Parathyroid adenoma (tissue), 2 donors: ENCODE measurements around the gene DHRSX.
A peak's percentile ranks its signal among the peaks of the same experiment; 100 is the strongest.

Source experiments
- H2AFZ ChIP-seq: fragments of 300-600 bp; sonication (generic); one replicate; pipeline ENCODE4 v1.7.0; 2017; ENCODE audit warnings: antibody characterized with exemption, mild to moderate bottlenecking
- H3K27ac ChIP-seq: fragments of 300-600 bp; sonication (generic); one replicate; pipeline ENCODE4 v1.7.0; 2017
- H3K27me3 ChIP-seq: fragments of 300-600 bp; sonication (generic); one replicate; pipeline ENCODE4 v1.7.0; 2017; ENCODE audit warnings: low read length; ENCODE audit not compliant: control insufficient read depth, insufficient read depth
- H3K36me3 ChIP-seq: fragments of 300-600 bp; sonication (generic); one replicate; pipeline ENCODE4 v1.7.0; 2017; ENCODE audit warnings: low read length; ENCODE audit not compliant: control insufficient read depth, insufficient read depth
- H3K4me1 ChIP-seq: fragments of 300-600 bp; sonication (generic); one replicate; pipeline ENCODE4 v1.7.0; 2017; ENCODE audit warnings: control low read depth
- H3K4me2 ChIP-seq: fragments of 300-600 bp; sonication (generic); one replicate; pipeline ENCODE4 v1.7.0; 2017; ENCODE audit warnings: low read length
- H3K4me3 ChIP-seq: fragments of 300-600 bp; sonication (generic); one replicate; pipeline ENCODE4 v1.7.0; 2017; ENCODE audit warnings: low read depth, low read length
- H3K79me2 ChIP-seq: fragments of 300-600 bp; sonication (generic); one replicate; pipeline ENCODE4 v1.7.0; 2017; ENCODE audit warnings: control low read depth
- H3K9ac ChIP-seq: fragments of 300-600 bp; sonication (generic); one replicate; pipeline ENCODE4 v1.7.0; 2017; ENCODE audit warnings: mild to moderate bottlenecking
- H3K9me3 ChIP-seq: fragments of 300-600 bp; sonication (generic); one replicate; pipeline ENCODE4 v1.7.0; 2017; ENCODE audit warnings: low read length; ENCODE audit not compliant: control insufficient read depth
- CTCF ChIP-seq: fragments of 300-600 bp; sonication (generic); IDR thresholded peaks from one replicate; pipeline ENCODE4 v1.7.0; 2017; ENCODE audit warnings: antibody characterized with exemption, mild to moderate bottlenecking
- donor health status: primary hyperparathyroidism.

The DHRSX gene

GRCh38 chrX:2320580-2321327, 180.0 kb downstream of the DHRSX start:
- Histone ChIP-seq H3K4me3 (no peak overlapping the region), H3K27ac (peak overlapping the region; percentile 63), H3K79me2 (no peaks in the 10 kb centered on the region), H2AFZ (peak overlapping the region; percentile 33), H3K36me3 (no peaks in the 10 kb centered on the region), H3K4me1 (no peaks in the 10 kb centered on the region), H3K9ac (no peak overlapping the region), H3K4me2 (no peak overlapping the region), H3K9me3 (no peaks in the 10 kb centered on the region), H3K27me3 (no peaks in the 10 kb centered on the region)
- no peak for TF ChIP-seq CTCF

- H3K9me3 ChIP-seq = no peaks in the 10 kb centered on the region
- H3K9ac ChIP-seq = no peak overlapping the region
- H3K4me2 ChIP-seq = no peak overlapping the region
- TF ChIP-seq CTCF = no peak
- H3K4me1 ChIP-seq = peaks cover 3% of the 10 kb centered on the region
- no peaks in the 10 kb centered on the region for H3K27me3 ChIP-seq
- no peaks in the 10 kb centered on the region for H3K36me3 ChIP-seq
- H3K79me2 ChIP-seq = no peaks in the 10 kb centered on the region
- H3K4me3 ChIP-seq = no peak overlapping the region
- no peak overlapping the region for H2AFZ ChIP-seq
- peak overlapping the region; percentile 63 for H3K27ac ChIP-seq
Measured at GRCh38 chrX:2320089-2320488, 180.7 kb downstream of the DHRSX start.

- Histone ChIP-seq H3K4me1 (peaks cover 3% of the 10 kb centered on the region), H3K27ac (no peak overlapping the region), H3K9ac (no peak overlapping the region), H3K9me3 (no peaks in the 10 kb centered on the region), H3K4me2 (no peak overlapping the region), H3K79me2 (no peaks in the 10 kb centered on the region), H3K27me3 (no peaks in the 10 kb centered on the region), H3K36me3 (no peaks in the 10 kb centered on the region), H3K4me3 (no peak overlapping the region), H2AFZ (no peak overlapping the region)
- TF ChIP-seq CTCF = no peak
Measured at GRCh38 chrX:2318371-2318770, 182.4 kb downstream of the DHRSX start.

- no peaks in the 10 kb centered on the region for H3K79me2 ChIP-seq
- no peaks in the 10 kb centered on the region for H3K27me3 ChIP-seq
- TF ChIP-seq CTCF = no peak
- H3K9me3 ChIP-seq = no peaks in the 10 kb centered on the region
- H3K36me3 ChIP-seq = no peaks in the 10 kb centered on the region
- peaks cover 3% of the 10 kb centered on the region for H3K4me1 ChIP-seq
- no peak overlapping the region for H3K4me3 ChIP-seq
- no peak overlapping the region for H3K4me2 ChIP-seq
- no peak overlapping the region for H2AFZ ChIP-seq
- no peak overlapping the region for H3K9ac ChIP-seq
- no peak overlapping the region for H3K27ac ChIP-seq
Measured at GRCh38 chrX:2317527-2318055, 183.2 kb downstream of the DHRSX start.

GRCh38 chrX:2316534-2316933, 184.2 kb downstream of the DHRSX start:
- H3K9me3 ChIP-seq = no peaks in the 10 kb centered on the region
- no peak for TF ChIP-seq CTCF
- no peak overlapping the region for H2AFZ ChIP-seq
- H3K27ac ChIP-seq = peak overlapping the region; percentile 83
- H3K4me1 ChIP-seq = peaks cover 3% of the 10 kb centered on the region
- H3K27me3 ChIP-seq = no peaks in the 10 kb centered on the region
- no peak overlapping the region for H3K9ac ChIP-seq
- no peaks in the 10 kb centered on the region for H3K36me3 ChIP-seq
- no peak overlapping the region for H3K4me3 ChIP-seq
- H3K79me2 ChIP-seq = no peaks in the 10 kb centered on the region
- H3K4me2 ChIP-seq = no peak overlapping the region
